Measurements from ENCODE around the gene SMIM8. TPM values are rescaled to one million over a fixed set of nuclear protein-coding genes. Genes with fewer than 3 reads are reported as not detected.

The SMIM8 gene
- total RNA-seq, 1 experiment from 2014 or later = 7.0 TPM

- no peaks in the 10 kb centered on the region for H3K27me3 ChIP-seq (ENCODE audit: control insufficient read depth, insufficient read depth, low read length)
- H3K4me3 ChIP-seq (ENCODE audit: insufficient read depth, low read depth, low read length) = no peak overlapping the region
- peak; percentile 57 for DNase-seq
- H3K36me3 ChIP-seq (replicated peaks; ENCODE audit: control insufficient read depth, insufficient read depth, low read length) = no peaks in the 10 kb centered on the region
Observed at GRCh38 chr6:87391334-87391733, 68.9 kb downstream of the SMIM8 start.

Other genes starting within 250 kb of the SMIM8 start
- not detected in 2 replicates for gene CGA, start 227.5 kb upstream of the SMIM8 start, total RNA-seq (2014; rRNA removed; shearing (Covaris generic))
- gene ZNF292, start 167.0 kb upstream of the SMIM8 start, total RNA-seq (2014; rRNA removed; shearing (Covaris generic)) = 7.6 and 12.6 TPM in 2 replicates
- 0.70 and 1.9 TPM in 2 replicates for gene GJB7, start 6.7 kb downstream of the SMIM8 start, total RNA-seq (2014; rRNA removed; shearing (Covaris generic))
- gene C6orf163, start 22.2 kb downstream of the SMIM8 start, total RNA-seq (2014; rRNA removed; shearing (Covaris generic)) = 0.87 and 1.3 TPM in 2 replicates
- 0.14 TPM in 1 of 2 replicates, not detected in the other for gene CFAP206, start 85.4 kb downstream of the SMIM8 start, total RNA-seq (2014; rRNA removed; shearing (Covaris generic))
- 6.2 and 10.5 TPM in 2 replicates for gene SLC35A1, start 150.4 kb downstream of the SMIM8 start, total RNA-seq (2014; rRNA removed; shearing (Covaris generic))

All from H7 (cell line).